Activated CD4-positive, alpha-beta T cell treated with anti-CD3 and anti-CD28 coated beads, Interleukin-2, amount 50 U/mL, for 24 hours (primary cell): ENCODE results near the gene ZNF525.
A peak's percentile ranks its signal among the peaks of the same experiment; 100 is the strongest.
"Not testable (repeated sequence)": the region's sequence is repeated elsewhere in the genome, so short reads cannot be mapped to it uniquely, and the experiment has no call there.

Experiments used
- DNase-seq, 2 donors: peaks; one replicate each; pipeline ENCODE4 v3.0.0-alpha.2; 2020; ENCODE audit warnings: low read depth in 1 of 2, low spot score in 1 of 2

Gene ZNF525

DNA sequence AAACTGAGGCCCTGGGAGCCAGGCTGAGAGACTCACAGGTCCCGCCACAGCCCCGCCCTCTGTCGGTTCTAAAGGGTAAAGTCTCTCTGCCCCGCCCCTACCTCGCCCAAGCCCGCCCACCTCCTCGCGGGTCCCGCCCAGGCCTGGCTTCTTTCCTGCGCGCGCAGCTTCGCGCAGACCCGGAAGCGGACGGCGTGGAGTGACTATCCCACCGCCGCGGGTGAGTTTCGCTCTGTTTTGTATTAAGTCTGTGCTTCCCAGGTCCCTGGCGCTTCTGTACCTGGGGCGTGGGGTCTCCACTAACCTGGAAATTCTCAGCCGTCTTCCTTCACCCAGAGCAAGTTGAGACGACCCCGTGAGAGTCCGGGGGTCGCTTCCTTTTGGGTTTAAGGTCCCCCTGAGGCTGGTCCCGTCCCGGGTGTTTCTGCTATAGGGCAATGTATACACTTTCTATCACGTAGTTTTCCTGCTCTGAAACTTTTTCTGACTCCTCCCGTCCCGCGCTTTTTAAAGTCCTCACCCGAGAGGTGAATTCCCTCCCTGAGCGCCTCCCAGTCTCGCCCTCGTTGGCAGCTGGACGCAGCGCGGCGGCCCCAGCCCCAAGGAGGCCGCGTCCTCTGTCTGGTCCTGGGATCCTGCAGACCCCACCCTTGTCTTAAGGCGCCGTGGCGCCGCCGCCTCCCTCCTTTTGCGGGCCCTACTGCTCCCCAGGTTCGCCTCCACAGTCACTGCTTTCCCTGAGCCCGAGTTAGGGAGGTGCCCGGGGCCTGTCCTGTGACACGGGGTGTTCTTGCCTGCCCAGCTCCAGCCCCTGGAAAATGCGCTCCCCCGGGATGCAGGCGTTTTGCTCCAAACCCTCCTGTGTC, 29.7 kb downstream of the ZNF525 start, which contains the start of gene ZNF765:
Gene ZNF765, plus strand, starts transcription at position 176 of the 866 bp plus-strand sequence. CDS start 2,867 bp downstream, outside the sequence.
- peak; percentile 95 to 98 for DNase-seq

DNA sequence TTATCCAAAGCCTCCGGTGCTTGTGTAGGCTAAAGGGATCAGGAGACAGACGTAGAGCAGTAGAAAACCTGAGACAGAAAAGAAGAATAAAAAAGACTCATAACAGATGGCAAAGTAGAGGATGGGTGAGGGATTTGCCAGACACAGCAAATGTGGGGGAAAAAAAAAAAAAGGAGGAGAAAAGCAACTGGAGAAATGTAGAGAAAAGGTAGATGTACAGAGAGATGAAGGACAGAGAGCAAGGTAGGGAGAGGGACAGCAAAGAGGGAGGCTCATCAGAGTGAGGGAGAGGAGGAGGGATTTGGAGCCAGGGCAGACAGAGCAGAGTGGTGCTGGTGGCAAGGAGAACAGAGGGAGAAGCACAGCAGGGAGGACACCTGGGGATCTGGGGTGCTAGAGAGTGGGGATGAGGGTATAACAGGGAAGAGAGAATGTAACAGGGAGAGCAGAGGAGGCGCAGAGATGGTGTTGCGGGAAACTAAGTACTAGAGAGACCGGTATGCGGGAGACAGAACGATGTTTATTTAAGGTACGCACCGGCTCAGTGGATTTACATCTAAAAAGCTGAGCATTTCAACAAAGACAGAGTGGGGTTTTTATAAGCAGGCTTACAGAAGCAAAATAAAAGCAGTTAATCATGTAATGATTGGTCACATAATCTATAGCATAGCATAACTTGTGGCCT, 30.5 kb downstream of the ZNF525 start:
- DNase-seq, result not testable (repeated sequence)

DNA sequence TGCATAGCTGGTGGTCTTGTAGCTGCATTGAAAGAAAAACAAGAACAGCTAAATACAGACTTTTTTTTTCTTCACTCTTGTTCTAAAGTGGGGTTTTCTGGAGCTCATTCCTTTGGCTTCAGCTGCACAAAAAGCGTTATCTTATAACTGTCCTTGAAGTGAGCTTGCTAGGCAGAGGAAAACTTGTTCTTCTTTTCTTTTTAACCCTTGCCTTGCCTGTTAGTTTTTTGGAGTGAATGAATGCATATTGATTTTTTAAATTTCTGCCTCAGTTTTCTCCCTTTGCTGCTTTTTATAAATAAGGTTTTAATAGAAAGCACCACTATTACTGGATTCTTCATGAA, 31.0 kb downstream of the ZNF525 start:
- DNase-seq, result no peak

DNA sequence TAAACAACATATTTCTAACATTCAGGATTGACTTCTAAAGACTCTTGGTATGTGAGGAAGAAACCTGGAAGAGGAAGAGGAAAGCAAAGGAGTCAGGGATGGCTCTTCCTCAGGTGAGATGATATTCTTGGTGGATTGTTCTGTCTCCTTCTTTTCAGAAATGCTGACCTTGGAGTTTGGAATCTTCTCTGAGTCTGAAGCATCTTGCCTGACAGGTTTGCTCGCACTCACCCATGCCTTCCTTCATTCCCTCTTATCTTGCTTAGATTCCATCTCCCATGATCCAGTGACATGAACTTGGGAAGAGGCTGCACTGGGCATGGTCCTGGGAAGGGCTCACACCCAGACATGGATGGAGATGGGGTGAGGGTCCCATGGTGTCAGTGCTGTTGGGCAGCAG, 32.4 kb downstream of the ZNF525 start:
- DNase-seq, result not testable (repeated sequence)

DNA sequence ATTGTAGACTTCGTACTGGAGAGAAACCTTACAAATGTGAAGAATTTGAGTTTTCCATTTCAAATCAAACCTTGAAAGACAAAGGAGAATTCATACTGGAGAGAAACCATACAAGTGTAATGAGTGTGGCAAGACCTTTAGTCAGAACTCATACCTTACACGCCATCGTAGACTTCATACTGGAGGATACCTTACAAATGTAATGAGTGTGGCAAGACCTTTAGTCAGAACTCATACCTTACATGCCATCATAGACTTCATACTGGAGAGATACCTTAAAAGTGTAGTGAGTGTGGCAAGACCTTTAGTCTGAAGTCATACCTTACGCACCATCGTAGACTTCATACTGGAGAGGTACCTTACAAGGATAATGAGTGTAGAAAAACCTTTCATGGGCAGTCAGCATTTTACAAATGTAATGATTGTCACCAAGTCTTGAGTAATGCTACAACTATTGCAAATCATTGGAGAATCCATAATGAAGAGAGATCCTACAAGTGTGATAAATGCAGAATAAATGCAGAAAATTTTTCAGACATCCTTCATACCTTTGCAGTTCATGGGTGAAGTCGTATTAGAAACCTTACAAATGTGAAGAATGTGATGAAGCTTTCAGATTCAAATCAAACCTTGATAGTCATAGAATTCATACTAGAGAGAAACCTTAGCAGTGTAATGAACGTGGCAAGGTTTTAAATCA, 44.1 kb downstream of the ZNF525 start:
- no peak for DNase-seq

DNA sequence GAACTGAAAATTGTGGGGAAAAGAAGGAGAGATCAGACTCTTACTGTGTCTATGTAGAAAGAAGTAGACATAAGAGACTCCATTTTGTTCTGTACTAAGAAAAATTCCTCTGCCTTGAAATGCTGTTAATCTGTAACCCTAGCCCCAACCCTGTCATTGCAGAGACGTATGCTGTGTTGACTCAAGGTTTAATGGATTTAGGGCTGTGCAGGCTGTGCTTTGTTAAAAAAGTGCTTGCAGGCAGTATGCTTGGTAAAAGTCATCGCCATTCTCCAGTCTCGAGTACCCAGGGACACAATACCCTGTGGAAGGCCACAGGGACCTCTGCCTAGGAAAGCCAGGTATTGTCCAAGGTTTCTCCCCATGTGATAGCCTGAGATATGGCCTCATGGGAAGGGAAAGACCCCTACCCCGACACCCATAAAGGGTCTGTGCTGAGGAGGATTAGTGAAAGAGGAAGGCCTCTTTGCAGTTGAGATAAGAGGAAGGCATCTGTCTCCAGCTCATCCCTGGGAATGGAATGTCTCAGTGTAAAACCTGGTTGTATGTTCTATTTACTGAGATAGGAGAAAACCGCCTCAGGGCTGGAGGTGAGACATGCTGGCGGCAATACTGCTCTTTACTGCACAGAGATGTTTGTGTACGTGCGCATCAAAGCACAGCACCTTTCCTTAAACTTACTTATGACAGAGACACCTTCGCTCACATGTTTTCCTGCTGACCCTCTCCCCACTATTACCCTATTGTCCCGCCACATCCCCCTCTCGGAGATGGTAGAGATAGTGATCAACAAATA, 55.2 kb downstream of the ZNF525 start:
- not testable (repeated sequence) for DNase-seq

DNA sequence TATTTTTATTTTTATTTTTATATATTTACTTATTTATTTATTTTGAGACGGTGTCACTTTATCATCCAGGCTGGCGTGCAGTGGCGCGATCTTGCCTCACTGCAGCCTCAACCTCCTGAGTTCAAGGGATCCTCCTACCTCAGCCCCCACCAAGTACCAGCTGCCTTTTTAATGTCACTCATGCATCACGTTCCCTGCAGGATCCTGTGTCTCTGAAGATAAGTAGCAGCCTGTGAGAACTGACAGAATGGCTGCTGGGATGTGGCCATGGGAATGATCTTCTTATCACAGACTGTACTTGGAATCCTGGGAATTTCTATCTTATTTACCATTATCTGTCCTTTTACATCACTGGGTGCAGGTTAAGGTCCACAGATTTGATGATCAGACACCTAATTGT, 57.0 kb downstream of the ZNF525 start:
- no peak for DNase-seq

DNA sequence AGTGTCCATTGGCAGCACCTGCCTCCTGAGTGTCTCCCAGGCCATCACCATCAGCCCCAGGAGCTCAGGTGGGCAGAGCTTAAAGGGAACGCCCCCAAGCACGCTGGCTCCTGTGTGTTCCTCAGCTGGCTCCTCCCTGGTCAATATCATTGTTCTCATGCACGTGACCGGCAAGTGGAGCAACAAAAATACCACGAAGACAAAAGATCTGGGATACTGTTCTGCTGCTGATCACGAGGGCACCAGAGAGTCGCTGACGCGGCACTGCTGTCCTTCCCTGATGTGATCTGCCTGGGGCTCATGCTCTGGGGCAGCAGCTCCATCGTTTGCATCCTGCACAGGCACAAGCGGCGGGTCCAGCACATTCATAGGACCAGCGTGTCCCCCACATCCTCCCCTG, 57.6 kb downstream of the ZNF525 start:
- DNase-seq, result not testable (repeated sequence)

DNA sequence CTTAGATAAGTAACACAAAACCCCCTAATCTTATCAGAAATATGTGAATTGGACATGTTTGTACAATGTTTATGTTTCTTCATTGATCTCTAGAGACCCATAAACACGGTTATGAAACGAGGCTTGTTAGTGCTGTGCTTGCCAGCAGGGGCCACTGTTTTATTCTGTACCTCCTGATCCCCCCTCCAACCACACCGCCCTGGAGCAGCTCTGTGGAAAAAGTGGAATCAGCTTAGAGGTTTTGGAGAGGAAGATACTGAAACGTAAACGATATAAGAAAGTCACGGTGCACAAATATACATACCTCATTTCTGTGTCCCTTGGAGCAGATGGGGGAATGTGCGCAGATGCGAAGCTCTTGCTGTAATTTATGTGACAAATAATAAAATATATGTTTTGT, 58.2 kb downstream of the ZNF525 start:
- not testable (repeated sequence) for DNase-seq

DNA sequence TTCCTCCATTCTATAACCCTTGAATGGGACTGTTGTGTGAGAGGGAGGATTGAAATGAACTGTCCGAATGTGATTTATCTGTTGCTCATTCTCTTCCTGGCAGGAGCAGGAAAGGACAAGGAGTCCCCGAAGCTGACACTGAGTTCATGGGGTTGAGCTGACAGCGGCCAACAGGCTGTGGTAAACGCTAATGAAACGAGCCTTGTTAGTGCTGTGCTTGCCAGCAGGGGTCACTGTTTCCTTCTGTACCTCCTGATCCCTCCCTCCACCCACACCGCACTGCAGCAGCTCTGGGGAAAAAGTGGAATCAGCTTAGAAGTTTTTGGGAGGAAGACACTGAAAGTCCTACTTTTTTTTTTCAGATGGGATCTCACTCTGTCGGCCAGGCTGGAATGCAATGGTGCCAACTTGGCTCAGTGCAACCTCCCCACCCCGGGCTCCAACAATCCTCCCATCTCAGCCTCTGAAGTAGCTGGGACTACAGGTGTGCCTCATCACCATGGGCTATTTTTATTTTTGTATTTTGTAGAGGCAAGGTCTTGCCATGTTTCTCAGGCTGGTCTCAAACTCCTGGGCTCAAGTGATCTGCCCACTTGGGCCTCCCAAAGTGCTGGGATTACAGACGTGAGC, 59.6 kb downstream of the ZNF525 start:
- DNase-seq, result peak; percentile 40 to 62

DNA sequence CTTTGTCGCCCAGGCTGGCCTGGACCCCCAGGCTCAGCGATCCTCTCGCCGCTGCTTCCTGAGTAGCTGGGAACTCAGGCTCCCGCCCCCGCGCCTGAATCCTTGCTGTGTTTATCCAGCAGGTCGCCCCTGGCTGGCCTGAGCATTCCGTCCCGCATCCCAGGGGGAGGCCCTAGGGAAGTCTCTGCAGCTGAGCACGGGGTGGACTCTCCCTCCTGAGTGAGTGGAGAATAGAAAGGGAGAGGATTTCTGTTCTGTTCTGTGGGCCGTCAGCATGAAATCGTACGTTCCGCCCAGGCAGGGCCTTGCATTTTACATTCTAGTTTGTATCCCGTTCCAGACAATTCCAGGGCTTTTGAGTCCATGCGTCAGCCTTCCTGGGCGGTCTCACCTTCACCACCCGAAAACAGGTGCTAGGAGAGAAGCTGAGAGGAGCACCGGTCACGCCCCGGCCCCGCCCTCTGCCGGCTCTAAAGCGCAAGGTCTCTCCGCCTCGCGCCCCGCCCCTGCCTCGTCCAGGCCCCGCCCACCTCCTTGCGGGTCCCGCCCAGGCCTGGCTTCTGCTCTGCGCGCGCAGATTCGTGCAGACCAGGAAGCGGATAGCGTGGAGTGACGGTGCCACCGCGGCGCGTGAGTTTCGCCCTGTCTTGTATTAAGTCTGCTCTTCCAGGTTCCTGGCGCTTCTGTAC, 66.0 kb downstream of the ZNF525 start, which contains the start of gene ZNF761:
Gene ZNF761, plus strand, starts transcription at position 586 of the 689 bp plus-strand sequence. CDS start 15,285 bp downstream, outside the sequence.
- DNase-seq, result peak; percentile 96 to 99

DNA sequence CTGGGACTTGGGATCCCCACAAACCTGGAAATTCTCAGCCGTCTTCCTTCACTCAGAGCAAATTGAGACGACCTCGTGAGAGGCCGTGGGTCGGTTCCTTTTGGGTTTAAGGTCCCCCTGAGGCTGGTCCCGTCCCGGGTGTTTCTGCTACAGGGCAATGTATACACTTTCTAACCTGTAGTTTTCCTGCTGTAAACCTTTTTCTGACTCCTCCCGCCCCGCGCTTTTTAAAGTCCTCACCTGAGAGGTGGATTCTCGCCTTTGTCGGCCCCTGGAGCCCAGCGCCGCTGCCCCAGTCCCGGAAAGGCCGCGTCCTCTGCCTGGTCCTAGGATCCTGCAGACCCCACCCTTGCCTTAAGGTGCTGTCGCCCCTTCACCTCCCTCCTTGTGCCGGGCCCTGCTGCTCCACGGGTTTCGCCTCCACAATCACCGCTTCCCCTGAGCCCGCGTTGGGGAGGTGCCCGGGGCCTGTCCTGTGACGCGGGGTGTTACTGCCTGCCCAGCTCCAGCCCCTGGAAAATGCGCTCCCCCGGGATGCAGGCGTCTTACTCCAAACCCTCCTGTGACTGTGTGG, 66.7 kb downstream of the ZNF525 start:
- no peak for DNase-seq
